ENCODE data around the gene C1orf53. TPM values are rescaled to one million over a fixed set of nuclear protein-coding genes. Genes with fewer than 3 reads are reported as not detected.

The C1orf53 gene
- total RNA-seq, 1 experiment from 2014 or later, result 6.0 TPM

GRCh38 chr1:197904126-197904787, 1.8 kb downstream of the C1orf53 start:
- Histone ChIP-seq H3K4me3 (no peak overlapping the region), H3K9me3 (ENCODE audit: insufficient read depth, low read depth) (no peaks in the 10 kb centered on the region), H3F3A (ENCODE audit: insufficient read depth, low read depth) (peaks cover 4% of the 10 kb centered on the region; the same call in 1 of the 2 replicates), H3K4me1 (replicated peaks; ENCODE audit: insufficient read depth) (peaks cover 16% of the 10 kb centered on the region), H2AFZ (no peak overlapping the region), H3K27me3 (ENCODE audit: insufficient read depth, low read depth) (no peaks in the 10 kb centered on the region), H3K36me3 (ENCODE audit: low read depth) (no peaks in the 10 kb centered on the region), H3K79me2 (ENCODE audit: low read depth) (no peaks in the 10 kb centered on the region), H3K9me2 (ENCODE audit: insufficient read depth) (no peaks in the 10 kb centered on the region), H3K27ac (no peak overlapping the region), H4K20me1 (ENCODE audit: insufficient read depth) (no peaks in the 10 kb centered on the region), H3K4me2 (no peak overlapping the region)
- DNase-seq, result no peak
- CTCF ChIA-PET, result interaction anchor here (0.7 kb wide), 1 partner anchor 13 kb away, joined by 3 read pairs; the partner anchor contains the start of gene LHX9
- POLR2A ChIA-PET (ENCODE audit: unreplicated experiment), result no interaction called here
- no TSS peak for BruUV-seq (replicated peaks)
- intact Hi-C loops (cut with micrococcal nuclease; ENCODE audit: unreplicated experiment), result no loop called here
- TF ChIP-seq CTCF (conservative IDR thresholded peaks at IDR 0.05), result no peak
- TF ChIP-seq EZH2 (IDR thresholded peaks at IDR 0.05; ENCODE audit: low read depth), result no peak

- intact Hi-C loops (cut with micrococcal nuclease; ENCODE audit: unreplicated experiment), result no loop called here
- H3K9me2 ChIP-seq (ENCODE audit: insufficient read depth), result no peaks in the 10 kb centered on the region
- no peaks in the 10 kb centered on the region for H4K20me1 ChIP-seq (ENCODE audit: insufficient read depth)
- no peak overlapping the region for H3K27ac ChIP-seq
- TF ChIP-seq CTCF (conservative IDR thresholded peaks at IDR 0.05) (no peak), EZH2 (IDR thresholded peaks at IDR 0.05; ENCODE audit: low read depth) (no peak)
- ChIA-PET CTCF (no interaction called here), POLR2A (ENCODE audit: unreplicated experiment) (no interaction called here)
- H2AFZ ChIP-seq, result no peak overlapping the region
- H3F3A ChIP-seq (ENCODE audit: insufficient read depth, low read depth), result peaks cover 4% of the 10 kb centered on the region; the same call in 1 of the 2 replicates
- H3K4me1 ChIP-seq (replicated peaks; ENCODE audit: insufficient read depth), result peaks cover 16% of the 10 kb centered on the region
- no peak overlapping the region for H3K4me2 ChIP-seq
- H3K79me2 ChIP-seq (ENCODE audit: low read depth), result no peaks in the 10 kb centered on the region
- H3K9me3 ChIP-seq (ENCODE audit: insufficient read depth, low read depth), result no peaks in the 10 kb centered on the region
- no peak for DNase-seq
- H3K4me3 ChIP-seq, result no peak overlapping the region
- BruUV-seq (replicated peaks), result no TSS peak
- H3K36me3 ChIP-seq (ENCODE audit: low read depth), result no peaks in the 10 kb centered on the region
- H3K27me3 ChIP-seq (ENCODE audit: insufficient read depth, low read depth), result no peaks in the 10 kb centered on the region
These were observed 3.4 kb downstream of the C1orf53 start for GRCh38 chr1:197905699-197906351.

- ChIA-PET POLR2A (ENCODE audit: unreplicated experiment) (interaction anchor here (0.6 kb wide), 1 partner anchor 1494 kb away, joined by 3 read pairs; no protein-coding TSS in a partner anchor), CTCF (no interaction called here)
- BruUV-seq (replicated peaks), result no TSS peak
- Histone ChIP-seq H3K79me2 (ENCODE audit: low read depth) (no peaks in the 10 kb centered on the region), H3K36me3 (ENCODE audit: low read depth) (no peaks in the 10 kb centered on the region), H2AFZ (no peak overlapping the region), H3K27me3 (ENCODE audit: insufficient read depth, low read depth) (peaks cover 8% of the 10 kb centered on the region; the same call in 1 of the 2 replicates), H3K9me3 (ENCODE audit: insufficient read depth, low read depth) (no peaks in the 10 kb centered on the region), H3K4me3 (no peak overlapping the region), H4K20me1 (ENCODE audit: insufficient read depth) (no peaks in the 10 kb centered on the region), H3K4me2 (no peak overlapping the region), H3K4me1 (replicated peaks; ENCODE audit: insufficient read depth) (peaks cover 6% of the 10 kb centered on the region), H3K27ac (no peak overlapping the region), H3K9me2 (ENCODE audit: insufficient read depth) (no peaks in the 10 kb centered on the region), H3F3A (ENCODE audit: insufficient read depth, low read depth) (no peaks in the 10 kb centered on the region)
- no peak for DNase-seq
- intact Hi-C loops (cut with micrococcal nuclease; ENCODE audit: unreplicated experiment), result no loop called here
- TF ChIP-seq EZH2 (IDR thresholded peaks at IDR 0.05; ENCODE audit: low read depth), result no peak
- TF ChIP-seq CTCF (conservative IDR thresholded peaks at IDR 0.05), result no peak
These were observed 5.6 kb downstream of the C1orf53 start for GRCh38 chr1:197907846-197908616.
